Right lobe of liver (tissue), 6 donors: ENCODE results near the gene DOHH. TPM values are rescaled to one million over a fixed set of nuclear protein-coding genes. Genes with fewer than 3 reads are reported as not detected.
"Not testable (repeated sequence)": the region's sequence is repeated elsewhere in the genome, so short reads cannot be mapped to it uniquely, and the experiment has no call there.

Experiments
- ATAC-seq, 4 donors: fragments of 200-7000 bp; cut with Tn5 transposase; one replicate each; pipeline ENCODE4 v1.9.1; 2020; ENCODE audit warnings: mild to moderate bottlenecking in 4 of 4, moderate library complexity in 4 of 4
- DNase-seq, 3 donors: peaks; one replicate each; pipeline ENCODE4 v3.0.0-alpha.2; 2020
- H3K27ac ChIP-seq, 3 donors: fragments of 200-600 bp; one replicate each; pipeline ENCODE4 v1.8.0; 2022
- H3K27me3 ChIP-seq, 2 donors: fragments of 200-600 bp; one replicate each; pipeline ENCODE4 v1.8.0; 2022
- H3K36me3 ChIP-seq, 4 donors: fragments of 200-600 bp; sonication (generic) in 1 of 4; one replicate each; pipeline versions ENCODE4 v1.5.1 to v1.8.0; 2017 to 2022; ENCODE audit warnings: control low read depth in 1 of 4
- H3K4me1 ChIP-seq, 4 donors: fragments of 200-600 bp; sonication (generic) in 1 of 4; one replicate each; pipeline versions ENCODE4 v1.5.1 to v1.8.0; 2017 to 2022; ENCODE audit warnings: control low read depth in 1 of 4
- H3K4me3 ChIP-seq, 3 donors: fragments of 200-600 bp; one replicate each; pipeline ENCODE4 v1.8.0; 2022
- H3K9me3 ChIP-seq, 4 donors: fragments of 200-600 bp; sonication (generic) in 1 of 4; one replicate each; pipeline versions ENCODE4 v1.5.1 to v1.8.0; 2017 to 2022; ENCODE audit warnings: control low read depth in 1 of 4
- POLR2A ChIP-seq: fragments of 450-650 bp; IDR thresholded peaks from one replicate; pipeline ENCODE4 v1.6.1; 2017; ENCODE audit warnings: antibody characterized with exemption, mild to moderate bottlenecking
- WGBS: methylation state at CpG from one replicate; pipeline ENCODE4 v1.1.6; 2018; ENCODE audit warnings: low coverage, low lambda C conversion rate; ENCODE audit not compliant: insufficient coverage; ENCODE audit errors: missing lambda C conversion rate; 5-methylcytosine and 5-hydroxymethylcytosine counted together
- intact Hi-C, 2 donors: fragments of 100-400 bp; cut with DNase I; formaldehyde crosslinking; loops; one replicate each; pipeline versions ENCODE4 v1.11.2 to v1.14.1; 2022
- total RNA-seq, 6 experiments: library from RNA; depleted of rRNA in 2 of 6; stranded (reverse); fragments of >200 nt in 2 of 6; fragmentation: NEBNext Ultra II Directional in 3 of 6; extraction: Animal tissue kit (Norgen Biotek cat#: 25700) in 3 of 6; gene quantifications; one replicate each; pipeline versions ENCODE4 v1.1.0 to v1.2.4, GENCODE V29; 2016 to 2023
- TF ChIP-seq, protein P1 (sequence below), 4 donors: fragments of 200-600 bp in 3 of 4; fragments of 450-650 bp in 1 of 4; IDR thresholded peaks; one replicate each; pipeline versions ENCODE4 v1.5.1 to v1.8.0; 2016 to 2022; ENCODE audit warnings: antibody characterized with exemption in 4 of 4, mild to moderate bottlenecking in 2 of 4
- donor health status: DM: no; HTN: yes; CAD: no.
- donor health status: DM: no; HTN: no; CAD: no.
- donor health status: DM: no; HTN: no; CAD: no.
- donor health status: DM: no; HTN: yes; CAD: no.
- donor health status: DM: no; HTN: yes; CAD: no.

Gene DOHH
- total RNA-seq, 6 experiments from 2014 or later, result 3.7 to 16.7 (median 4.9) TPM

GRCh38 chr19:3455393-3455955 is 45.0 kb downstream of the DOHH start:
- no peak for ATAC-seq
- no peaks in the 10 kb centered on the region for H3K9me3 ChIP-seq
- DNase-seq, result no peak
- intact Hi-C loops, result no loop called here
- H3K27ac ChIP-seq, result no peak overlapping the region
- no peak overlapping the region for H3K4me3 ChIP-seq
- H3K4me1 ChIP-seq, result peaks cover 0 to 33% (median 13%) of the 10 kb centered on the region in 4 donors
- H3K36me3 ChIP-seq, result peaks cover 0 to 63% (median 33%) of the 10 kb centered on the region in 4 donors
- H3K27me3 ChIP-seq, result no peaks in the 10 kb centered on the region
- 89% methylated on average over 3 of the region's 7 CpGs for WGBS
- TF ChIP-seq, protein P1, sequence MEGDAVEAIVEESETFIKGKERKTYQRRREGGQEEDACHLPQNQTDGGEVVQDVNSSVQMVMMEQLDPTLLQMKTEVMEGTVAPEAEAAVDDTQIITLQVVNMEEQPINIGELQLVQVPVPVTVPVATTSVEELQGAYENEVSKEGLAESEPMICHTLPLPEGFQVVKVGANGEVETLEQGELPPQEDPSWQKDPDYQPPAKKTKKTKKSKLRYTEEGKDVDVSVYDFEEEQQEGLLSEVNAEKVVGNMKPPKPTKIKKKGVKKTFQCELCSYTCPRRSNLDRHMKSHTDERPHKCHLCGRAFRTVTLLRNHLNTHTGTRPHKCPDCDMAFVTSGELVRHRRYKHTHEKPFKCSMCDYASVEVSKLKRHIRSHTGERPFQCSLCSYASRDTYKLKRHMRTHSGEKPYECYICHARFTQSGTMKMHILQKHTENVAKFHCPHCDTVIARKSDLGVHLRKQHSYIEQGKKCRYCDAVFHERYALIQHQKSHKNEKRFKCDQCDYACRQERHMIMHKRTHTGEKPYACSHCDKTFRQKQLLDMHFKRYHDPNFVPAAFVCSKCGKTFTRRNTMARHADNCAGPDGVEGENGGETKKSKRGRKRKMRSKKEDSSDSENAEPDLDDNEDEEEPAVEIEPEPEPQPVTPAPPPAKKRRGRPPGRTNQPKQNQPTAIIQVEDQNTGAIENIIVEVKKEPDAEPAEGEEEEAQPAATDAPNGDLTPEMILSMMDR (IDR thresholded peaks at IDR 0.05), result no peak
- TF ChIP-seq POLR2A, result no peak

DNA sequence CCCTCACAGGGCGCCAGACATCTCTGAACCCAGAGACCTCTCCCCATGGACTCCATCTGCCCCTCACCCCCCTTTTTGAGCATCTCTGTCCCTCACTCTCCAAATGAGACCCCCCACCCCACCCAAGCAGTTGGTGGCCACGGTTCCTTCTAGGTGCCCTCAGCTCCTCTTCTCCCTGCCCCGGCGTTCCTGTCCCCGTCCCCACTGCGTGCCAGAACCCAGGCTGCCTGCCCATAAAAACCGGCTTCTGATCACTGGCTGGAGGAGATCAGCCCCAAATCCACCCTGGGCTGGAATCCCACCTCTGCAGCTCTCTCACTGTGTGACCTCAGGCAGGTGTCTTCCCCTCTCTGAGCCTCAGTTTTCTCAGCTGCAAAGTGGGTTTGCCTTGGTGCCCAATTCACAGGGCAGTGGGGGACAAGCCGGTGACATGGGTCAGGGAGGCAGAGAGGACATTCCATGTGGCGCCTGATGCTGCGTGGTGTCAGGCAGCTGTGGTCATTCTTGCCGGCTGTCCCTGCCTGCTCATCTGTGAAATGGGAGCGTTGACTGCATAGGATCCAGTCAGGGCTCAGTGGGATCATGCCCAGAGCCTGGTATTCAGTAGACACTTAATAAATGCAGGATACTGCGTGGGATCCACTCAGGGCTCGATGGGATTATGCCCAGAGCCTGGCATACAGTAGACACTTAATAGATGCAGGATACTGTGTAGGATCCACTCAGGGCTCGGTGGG is 45.6 kb downstream of the DOHH start:
- TF ChIP-seq, protein P1 (IDR thresholded peaks at IDR 0.05), result no peak
- TF ChIP-seq POLR2A, result no peak
- H3K4me3 ChIP-seq, result no peak overlapping the region
- intact Hi-C loops, result no loop called here
- no peaks in the 10 kb centered on the region for H3K9me3 ChIP-seq
- H3K4me1 ChIP-seq, result peaks cover 0 to 30% (median 12%) of the 10 kb centered on the region in 4 donors
- ATAC-seq, result no peak
- no peak overlapping the region for H3K27ac ChIP-seq
- peaks cover 0 to 65% (median 35%) of the 10 kb centered on the region in 4 donors for H3K36me3 ChIP-seq
- no peak for DNase-seq
- H3K27me3 ChIP-seq, result no peaks in the 10 kb centered on the region
- WGBS, result 94% methylated on average over 8 of the region's 15 CpGs

DNA sequence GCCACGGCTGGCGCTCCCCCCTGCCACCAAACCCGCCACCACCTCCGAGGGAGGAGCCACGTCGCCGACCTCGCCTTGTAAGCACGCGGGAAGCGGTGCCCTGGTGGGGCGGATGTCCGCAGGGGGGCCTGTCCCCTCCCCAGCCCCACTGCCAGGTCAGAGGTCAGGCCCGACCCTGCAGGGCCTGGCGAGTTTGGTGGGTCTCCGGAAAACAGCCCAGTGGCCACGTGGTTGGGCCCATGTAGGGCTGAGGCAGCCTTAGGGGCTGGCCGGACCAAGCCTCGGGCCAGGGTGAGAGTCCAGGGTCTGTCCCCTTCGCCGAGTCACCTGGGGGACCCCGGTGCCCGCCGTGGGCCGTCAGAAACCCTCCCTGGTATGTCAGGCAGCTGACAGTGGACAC is 46.6 kb downstream of the DOHH start:
- ATAC-seq (peak in 1 of 4 donors; percentile 1), DNase-seq (no peak)
- peaks cover 0 to 75% (median 40%) of the 10 kb centered on the region in 4 donors for H3K36me3 ChIP-seq
- peaks cover 0 to 23% (median 7%) of the 10 kb centered on the region in 4 donors for H3K4me1 ChIP-seq
- WGBS, result no CpG with 5 or more reads among the region's 25 CpGs
- H3K27me3 ChIP-seq, result no peaks in the 10 kb centered on the region
- H3K27ac ChIP-seq, result no peak overlapping the region
- no peaks in the 10 kb centered on the region for H3K9me3 ChIP-seq
- intact Hi-C loops, result no loop called here
- no peak overlapping the region for H3K4me3 ChIP-seq
- no peak for TF ChIP-seq POLR2A
- TF ChIP-seq, protein P1 (IDR thresholded peaks at IDR 0.05), result no peak

GRCh38 chr19:3452942-3453214 is 47.6 kb downstream of the DOHH start:
- no CpG with 5 or more reads among the region's 10 CpGs for WGBS
- H3K9me3 ChIP-seq, H3K27ac ChIP-seq, H3K4me3 ChIP-seq, H3K27me3 ChIP-seq, DNase-seq, intact Hi-C loops, ATAC-seq: not testable (repeated sequence)
- Histone ChIP-seq H3K4me1 (peaks cover 0 to 20% (median 6%) of the 10 kb centered on the region in 4 donors), H3K36me3 (peaks cover 0 to 83% (median 45%) of the 10 kb centered on the region in 4 donors)

- no peaks in the 10 kb centered on the region for H3K27me3 ChIP-seq
- DNase-seq (no peak), ATAC-seq (no peak)
- peak overlapping the region in 1 of 3 donors; percentile 14 for H3K27ac ChIP-seq
- H3K4me1 ChIP-seq, result peaks cover 0 to 16% (median 6%) of the 10 kb centered on the region in 4 donors
- H3K9me3 ChIP-seq, result no peaks in the 10 kb centered on the region
- WGBS, result 100% methylated on average over 2 of the region's 38 CpGs
- TF ChIP-seq, protein P1 (IDR thresholded peaks at IDR 0.05), result no peak
- no peak for TF ChIP-seq POLR2A
- peaks cover 0 to 88% (median 47%) of the 10 kb centered on the region in 4 donors for H3K36me3 ChIP-seq
- intact Hi-C loops, result no loop called here
- H3K4me3 ChIP-seq, result no peak overlapping the region
Measured at GRCh38 chr19:3452171-3452941, 48.1 kb downstream of the DOHH start.
